CD4-positive, alpha-beta T cell treated with Interferon alpha-2 for 1 hour (primary cell): ENCODE results near the gene ZNF239.
A peak's percentile ranks its signal among the peaks of the same experiment; 100 is the strongest.
"Not testable (repeated sequence)": the region's sequence is repeated elsewhere in the genome, so short reads cannot be mapped to it uniquely, and the experiment has no call there.

Experiments
- DNase-seq, 2 donors: peaks; one replicate each; pipeline ENCODE4 v3.0.0-alpha.2; 2020 to 2022

Gene ZNF239

GRCh38 chr10:43576062-43576461 lies 1.6 kb upstream of the ZNF239 start:
- peak in 1 of 2 donors; percentile 51 for DNase-seq

DNA sequence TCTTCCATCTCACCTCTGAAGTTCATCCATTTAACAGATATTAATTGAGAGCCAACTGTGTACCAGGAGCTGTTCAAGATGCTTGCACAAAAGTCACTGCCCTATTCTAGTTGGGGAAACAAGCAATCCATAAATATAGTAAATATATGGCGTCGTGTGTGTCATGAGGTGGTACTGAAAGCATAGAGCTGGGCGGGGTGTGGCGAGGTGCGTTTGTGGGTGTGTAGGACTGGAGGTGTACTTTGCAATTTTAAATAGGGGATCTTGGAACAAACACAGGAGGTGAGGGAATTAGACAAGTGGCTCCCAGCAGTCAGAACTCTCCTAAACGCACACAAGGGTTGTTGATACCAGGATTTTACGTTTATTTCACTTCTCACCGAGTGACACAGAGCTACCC lies 490 bp upstream of the ZNF239 start:
- peak in 1 of 2 donors; percentile 5 for DNase-seq

DNA sequence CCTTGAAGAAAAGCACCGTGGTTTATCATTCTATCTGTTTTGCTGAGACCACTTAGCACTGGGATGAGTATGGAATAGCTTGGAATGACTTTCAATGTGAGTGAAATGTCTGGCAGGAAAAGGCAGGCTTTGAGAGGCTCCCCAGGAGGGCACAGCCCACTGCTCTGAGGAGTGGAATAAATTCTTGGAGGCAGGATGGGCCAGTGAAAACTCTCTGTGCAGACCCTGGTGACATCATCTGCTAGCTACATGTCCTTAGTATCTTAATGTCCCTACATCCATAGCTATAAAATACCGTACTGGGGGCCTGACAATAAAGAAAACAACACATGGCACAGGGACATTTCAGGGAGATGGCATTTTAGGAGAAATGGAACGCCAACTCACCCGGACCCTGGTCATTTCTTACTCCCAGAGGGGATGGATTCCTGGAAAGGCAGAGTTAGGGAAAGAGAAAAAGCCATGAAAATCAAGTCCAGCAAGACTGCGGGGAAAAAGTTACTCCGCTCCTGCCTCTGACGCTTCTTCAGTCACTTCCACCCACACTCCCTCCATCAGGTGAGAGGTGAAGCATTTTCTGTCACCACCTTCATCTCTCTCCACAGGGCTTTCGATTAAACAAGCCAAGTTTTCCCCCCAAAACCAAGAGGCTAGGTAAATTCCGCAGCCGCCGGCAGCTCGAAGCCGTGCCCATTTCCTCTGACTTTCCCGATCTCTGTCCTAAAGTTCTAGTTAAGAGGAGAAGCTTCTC lies 991 bp downstream of the ZNF239 start:
- DNase-seq, result no peak

DNA sequence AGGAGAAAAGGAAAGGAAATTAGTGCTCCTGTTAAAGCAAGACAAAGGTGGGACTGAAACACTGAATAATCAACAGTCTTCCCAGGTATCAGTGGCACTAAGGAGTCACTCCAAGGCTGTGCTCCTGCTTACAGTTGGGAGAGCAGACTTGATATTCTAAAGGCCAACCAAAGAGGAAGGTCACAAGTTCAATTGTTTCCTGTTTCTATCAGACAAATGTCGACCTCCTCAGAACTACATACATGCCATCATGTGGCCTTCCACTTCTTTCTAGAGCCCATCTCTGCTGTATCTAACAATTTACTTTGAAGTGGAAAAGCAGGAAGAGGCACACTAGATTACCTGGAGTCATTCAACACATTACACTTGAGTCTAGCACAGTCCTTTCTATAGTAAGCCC lies 3.4 kb downstream of the ZNF239 start:
- DNase-seq, result no peak

- no peak for DNase-seq
Observed at GRCh38 chr10:43569681-43570080, 4.7 kb downstream of the ZNF239 start.

DNA sequence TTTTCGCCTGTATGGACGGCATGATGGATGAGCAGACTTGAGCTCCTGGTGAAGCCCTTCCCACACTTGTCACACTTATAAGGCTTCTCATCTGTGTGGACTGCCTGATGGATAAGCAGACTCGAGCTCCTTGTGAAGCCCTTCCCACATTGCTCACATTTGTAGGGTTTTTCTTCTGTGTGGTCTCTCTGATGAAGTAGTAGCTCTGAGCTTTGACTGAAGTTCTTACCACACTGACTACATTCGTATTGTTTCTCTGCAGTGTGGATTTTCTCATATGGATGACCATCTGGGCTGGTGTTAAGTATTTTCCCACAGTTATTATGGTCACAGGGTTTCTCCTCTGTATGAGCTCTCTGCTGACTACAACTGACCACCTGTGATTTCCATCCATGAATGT lies 17.2 kb downstream of the ZNF239 start:
- DNase-seq, result no peak

GRCh38 chr10:43543746-43544145 lies 30.7 kb downstream of the ZNF239 start:
- DNase-seq, result not testable (repeated sequence)

DNA sequence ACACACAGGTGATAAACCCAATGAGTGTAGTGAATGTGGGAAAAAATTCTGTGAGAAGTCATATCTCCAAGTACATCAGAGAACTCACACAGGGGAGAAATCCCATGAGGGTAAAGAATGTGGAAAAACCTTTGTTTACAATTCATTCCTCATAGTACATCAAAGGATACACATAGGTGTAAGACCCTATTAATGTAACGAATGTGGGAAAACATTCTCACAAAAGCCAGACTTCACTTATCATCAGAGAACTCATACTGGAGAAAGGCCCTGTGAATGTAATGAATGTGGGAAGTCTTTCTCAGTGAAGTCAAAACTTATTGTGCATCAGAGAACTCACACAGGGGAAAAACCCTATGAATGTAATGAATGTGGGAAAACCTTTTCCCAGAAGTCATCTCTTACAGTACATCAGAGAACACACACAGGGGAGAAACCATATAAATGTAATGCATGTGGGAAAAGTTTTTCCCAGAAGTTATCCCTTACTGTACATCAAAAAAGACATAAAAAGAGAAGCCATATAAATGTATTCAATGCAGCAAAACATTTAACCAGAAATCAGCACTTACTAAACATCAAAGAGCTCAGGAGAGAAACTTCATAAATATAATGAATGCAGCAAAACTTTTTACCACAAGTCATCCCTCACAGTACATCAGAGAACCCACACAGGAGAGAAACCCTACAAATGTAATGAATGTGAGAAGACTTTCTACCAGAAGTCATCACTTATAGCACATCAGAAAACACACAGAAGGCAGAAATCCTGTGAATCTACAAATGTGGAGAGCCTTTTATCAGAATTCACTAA lies 49.8 kb downstream of the ZNF239 start:
- DNase-seq, result no peak
